Measurements from ENCODE around the gene ATF7.

The ATF7 gene

GRCh38 chr12:53558631-53559030 is 67.6 kb downstream of the ATF7 start:
- no peak for ATAC-seq
- TF ChIP-seq TSHZ2 (CRISPR knock-in tag; IDR thresholded peaks at IDR 0.05) = no peak

- no peak for ATAC-seq
- no peak for TF ChIP-seq PPARA (CRISPR knock-in tag; IDR thresholded peaks at IDR 0.05; ENCODE audit: borderline replicate concordance)
- TF ChIP-seq CSRNP3 (CRISPR knock-in tag; IDR thresholded peaks at IDR 0.05) = no peak
- no peak for TF ChIP-seq TSHZ2 (CRISPR knock-in tag; IDR thresholded peaks at IDR 0.05)
- TF ChIP-seq ZC3H10 (CRISPR knock-in tag; IDR thresholded peaks at IDR 0.05) = no peak
- no peak for TF ChIP-seq BACH2 (CRISPR knock-in tag; IDR thresholded peaks at IDR 0.05; ENCODE audit: borderline replicate concordance)
- no peak for TF ChIP-seq TOX (CRISPR knock-in tag; IDR thresholded peaks at IDR 0.05; ENCODE audit: borderline replicate concordance)
- TF ChIP-seq ARNTL (CRISPR knock-in tag; IDR thresholded peaks at IDR 0.05; ENCODE audit: borderline replicate concordance, low read depth) = no peak
- no peak for TF ChIP-seq RARB (CRISPR knock-in tag; IDR thresholded peaks at IDR 0.05)
- no peak for TF ChIP-seq ZFP3 (CRISPR knock-in tag; IDR thresholded peaks at IDR 0.05)
- no peak for TF ChIP-seq TCF4 (CRISPR knock-in tag; IDR thresholded peaks at IDR 0.05; ENCODE audit: borderline replicate concordance)
- TF ChIP-seq POU6F1 (CRISPR knock-in tag; IDR thresholded peaks at IDR 0.05; ENCODE audit: borderline replicate concordance, low read depth) = no peak
- TF ChIP-seq GLIS3 (CRISPR knock-in tag; IDR thresholded peaks at IDR 0.05) = no peak
- TF ChIP-seq ZNF8 (CRISPR knock-in tag; IDR thresholded peaks at IDR 0.05) = no peak
- no peak for TF ChIP-seq ZFP30 (CRISPR knock-in tag; IDR thresholded peaks at IDR 0.05)
- no peak for TF ChIP-seq PATZ1 (CRISPR knock-in tag; IDR thresholded peaks at IDR 0.05; ENCODE audit: borderline replicate concordance)
Measured at GRCh38 chr12:53552361-53553327, 73.5 kb downstream of the ATF7 start.

- TF ChIP-seq SNAI2 (CRISPR knock-in tag; IDR thresholded peaks at IDR 0.05) = no peak
Measured at GRCh38 chr12:53551889-53552291, 74.3 kb downstream of the ATF7 start.

More at GRCh38 chr12:53551889-53552291, 74.3 kb downstream of the ATF7 start:
- peak; percentile 33; the same call in 1 of the 3 replicates for ATAC-seq
